ENCODE data around the gene PKHD1.

Gene PKHD1

DNA sequence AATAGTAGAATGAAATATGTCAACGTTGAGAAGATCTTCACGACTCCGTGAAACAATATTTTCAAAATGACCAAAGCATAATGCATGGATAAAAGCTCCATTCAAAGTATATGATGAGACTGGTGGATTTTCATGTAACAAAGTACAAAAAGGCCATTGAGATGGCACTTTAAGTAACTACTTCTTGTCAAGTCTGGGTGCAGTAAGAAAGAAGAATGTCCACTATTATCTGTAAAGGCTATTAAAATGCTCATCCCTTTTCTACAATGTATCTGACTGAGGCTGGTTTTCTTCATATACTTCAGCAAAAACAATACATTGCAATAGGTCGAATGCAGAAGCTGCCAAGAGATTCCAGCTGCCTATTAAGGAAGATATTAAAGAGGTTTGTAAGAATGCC, 457.4 kb downstream of the PKHD1 start:
- in situ Hi-C loops (cut with MboI; ENCODE audit: low sequenced_read_pairs): no loop called here

DNA sequence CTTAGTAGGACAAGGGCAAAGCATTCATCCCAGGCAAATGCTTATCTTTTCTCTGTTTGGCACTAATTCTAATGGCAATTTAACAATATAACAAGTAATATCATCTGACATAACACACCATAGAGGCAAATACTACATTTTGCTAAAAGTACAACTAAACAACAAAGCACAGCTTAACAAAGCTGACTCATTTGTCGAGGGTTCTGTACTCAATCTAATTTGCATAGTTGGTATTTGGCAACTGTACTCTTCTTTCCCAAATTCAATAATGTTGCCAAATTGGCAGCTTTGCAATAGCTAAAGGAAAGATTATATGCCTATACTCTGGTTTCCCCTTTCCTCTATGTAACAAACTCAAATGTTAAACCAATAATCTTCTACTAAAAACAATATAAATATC, 461.0 kb downstream of the PKHD1 start:
- in situ Hi-C loops (cut with MboI; ENCODE audit: low sequenced_read_pairs): no loop called here

GRCh38 chr6:51625566-51625965, 461.8 kb downstream of the PKHD1 start:
- in situ Hi-C loops (cut with MboI; ENCODE audit: low sequenced_read_pairs): no loop called here

DNA sequence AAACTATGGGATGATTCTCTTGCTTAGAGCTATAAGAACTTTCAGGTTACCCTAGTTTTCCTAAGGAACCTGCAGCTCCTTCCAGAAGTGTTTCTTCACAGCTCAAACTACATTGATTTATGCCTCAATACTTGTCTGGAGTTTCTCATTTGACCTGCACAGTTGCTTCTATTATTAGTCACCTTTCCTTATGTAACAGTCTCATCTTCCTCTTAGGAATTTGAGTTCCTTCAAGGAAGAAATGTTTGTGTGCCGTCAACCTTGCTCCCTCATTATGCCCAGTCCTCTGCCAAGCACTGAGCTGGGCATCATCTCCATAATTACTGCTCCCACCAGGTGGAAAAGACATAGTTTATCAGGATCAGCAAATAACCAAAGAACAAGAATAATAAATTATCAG, 466.4 kb downstream of the PKHD1 start:
- in situ Hi-C loops (cut with MboI; ENCODE audit: low sequenced_read_pairs): no loop called here

DNA sequence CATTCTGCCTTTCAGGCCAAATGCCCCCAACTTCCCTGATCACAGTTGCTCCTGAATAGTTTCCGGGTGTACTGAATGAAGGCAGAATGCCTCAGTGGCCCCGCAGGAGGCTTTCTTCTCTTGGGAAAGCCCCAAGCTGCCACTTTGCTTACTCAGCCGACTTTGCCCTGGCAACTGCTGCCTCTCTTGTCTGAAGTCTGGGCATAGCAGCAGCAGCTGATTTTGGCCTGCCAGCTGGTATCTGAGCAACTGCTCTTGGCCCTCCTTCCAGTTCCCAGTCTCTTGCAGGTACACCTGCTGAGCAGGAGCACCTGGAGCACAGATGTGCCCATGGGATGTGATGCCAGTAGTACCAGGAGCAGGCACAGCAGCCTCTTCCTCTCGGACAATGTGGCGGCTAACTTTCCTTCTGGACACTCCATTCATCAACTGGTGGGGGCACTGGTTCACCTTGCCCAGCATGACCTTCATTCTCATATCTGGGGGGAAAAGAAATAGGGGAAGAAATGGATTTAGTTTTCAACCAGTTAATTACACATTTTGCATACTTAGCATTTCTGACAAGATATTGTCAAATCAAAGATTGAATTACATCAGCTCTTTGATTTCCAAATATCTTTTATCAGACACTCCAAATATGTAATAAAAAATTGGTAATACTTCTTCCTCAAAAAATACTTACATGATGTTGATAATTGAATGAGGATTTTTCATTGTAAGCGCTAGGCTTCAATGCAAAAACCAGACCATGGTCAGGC, 468.2 kb downstream of the PKHD1 start:
- in situ Hi-C loops (cut with MboI; ENCODE audit: low sequenced_read_pairs): no loop called here

DNA sequence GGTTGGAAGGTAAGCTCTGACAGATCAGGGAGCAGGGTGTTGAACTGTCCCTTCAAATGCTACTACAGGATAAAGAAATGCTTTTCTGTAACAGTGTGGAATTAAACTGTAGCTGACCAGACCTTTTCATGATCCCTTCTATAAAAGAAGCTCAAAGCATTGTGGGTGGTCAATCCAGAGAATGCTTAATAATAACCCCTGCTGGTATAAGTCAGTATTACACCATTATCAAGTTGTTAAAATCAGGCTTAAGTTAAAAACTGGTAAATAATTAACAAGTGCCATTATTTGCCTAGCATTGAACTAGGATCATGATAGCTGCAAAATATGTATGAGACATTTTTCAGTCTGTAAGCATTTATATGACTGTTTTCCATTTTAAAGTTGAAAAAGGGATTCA, 468.9 kb downstream of the PKHD1 start:
- in situ Hi-C loops (cut with MboI; ENCODE audit: low sequenced_read_pairs): no loop called here

DNA sequence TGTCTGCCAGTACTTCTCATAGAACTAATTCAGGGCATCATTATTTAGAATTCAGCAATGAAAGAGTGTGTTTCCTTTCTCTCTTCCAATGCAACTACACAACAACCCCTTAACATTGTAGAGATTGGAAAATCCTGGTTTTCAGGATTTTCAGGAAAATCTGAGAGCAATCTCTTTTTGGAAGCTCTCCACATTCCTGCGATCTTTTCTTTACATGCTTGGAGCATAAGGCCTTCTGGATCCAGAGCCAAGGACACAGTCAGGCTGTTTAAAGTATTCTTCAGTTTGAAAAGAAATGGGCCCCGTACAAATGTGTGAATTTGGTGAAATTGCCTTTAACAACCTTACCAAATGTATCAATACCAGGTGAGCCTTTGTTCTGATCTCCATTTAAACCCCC, 469.7 kb downstream of the PKHD1 start:
- in situ Hi-C loops (cut with MboI; ENCODE audit: low sequenced_read_pairs): no loop called here

DNA sequence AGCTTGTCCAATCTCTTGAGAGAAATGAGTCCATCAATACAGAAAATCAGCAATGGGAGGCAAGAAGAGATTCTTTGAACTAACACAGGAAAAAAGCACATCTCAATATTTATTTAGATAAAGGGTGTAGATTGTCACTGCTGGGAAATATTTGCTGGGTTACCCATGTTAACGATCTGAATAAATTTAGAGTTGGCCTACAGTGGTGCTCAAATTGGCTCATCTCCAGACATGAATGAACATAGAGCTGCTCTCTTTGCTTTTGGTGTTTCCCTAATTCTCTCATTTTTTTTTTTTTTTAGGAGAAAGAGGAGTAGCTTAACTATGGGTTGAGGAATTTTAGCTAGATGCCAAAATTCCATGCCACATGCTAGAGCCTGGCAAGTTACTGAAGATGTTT, 471.2 kb downstream of the PKHD1 start:
- in situ Hi-C loops (cut with MboI; ENCODE audit: low sequenced_read_pairs): no loop called here

GRCh38 chr6:51614725-51615124, 472.7 kb downstream of the PKHD1 start:
- in situ Hi-C loops (cut with MboI; ENCODE audit: low sequenced_read_pairs): no loop called here

- in situ Hi-C loops (cut with MboI; ENCODE audit: low sequenced_read_pairs): no loop called here
Observed at GRCh38 chr6:51613558-51613957, 473.9 kb downstream of the PKHD1 start.

DNA sequence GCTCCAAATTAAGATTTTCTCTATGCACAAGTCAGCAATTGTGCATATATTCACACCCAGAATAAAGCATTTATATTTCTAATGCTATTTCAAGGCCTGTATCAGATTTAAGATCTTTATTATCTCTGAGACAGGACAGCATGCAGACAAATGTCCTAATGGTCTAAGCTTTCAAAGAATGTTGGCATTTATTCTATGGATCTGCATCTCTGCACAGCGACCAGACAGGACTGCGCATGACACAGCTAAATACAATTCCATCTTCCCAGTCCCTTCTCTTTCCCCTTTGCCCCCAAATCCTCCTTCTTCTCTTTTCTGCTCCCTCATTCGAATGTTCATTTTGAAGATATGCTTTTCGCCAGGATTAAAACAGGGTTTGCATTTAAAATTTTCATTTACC, 478.5 kb downstream of the PKHD1 start:
- in situ Hi-C loops (cut with MboI; ENCODE audit: low sequenced_read_pairs): no loop called here

DNA sequence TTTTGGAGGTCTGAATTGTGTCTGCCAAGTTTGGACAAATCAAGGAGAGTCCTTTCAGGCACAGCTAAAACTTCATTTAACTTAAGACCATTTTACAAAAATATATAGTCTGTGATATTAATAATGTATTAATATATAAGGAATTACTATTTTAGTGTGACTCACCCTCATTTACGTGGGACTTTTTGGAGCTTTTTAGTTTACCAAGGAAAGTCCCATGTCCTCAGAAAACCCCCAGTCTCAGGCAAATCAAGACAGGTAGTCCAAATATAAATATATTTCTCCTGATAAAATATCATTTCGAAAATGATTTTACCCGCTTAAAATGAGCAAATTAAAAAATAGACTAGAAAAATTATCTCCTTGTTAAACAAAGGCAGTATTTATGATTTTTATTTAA, 479.0 kb downstream of the PKHD1 start:
- in situ Hi-C loops (cut with MboI; ENCODE audit: low sequenced_read_pairs): no loop called here

DNA sequence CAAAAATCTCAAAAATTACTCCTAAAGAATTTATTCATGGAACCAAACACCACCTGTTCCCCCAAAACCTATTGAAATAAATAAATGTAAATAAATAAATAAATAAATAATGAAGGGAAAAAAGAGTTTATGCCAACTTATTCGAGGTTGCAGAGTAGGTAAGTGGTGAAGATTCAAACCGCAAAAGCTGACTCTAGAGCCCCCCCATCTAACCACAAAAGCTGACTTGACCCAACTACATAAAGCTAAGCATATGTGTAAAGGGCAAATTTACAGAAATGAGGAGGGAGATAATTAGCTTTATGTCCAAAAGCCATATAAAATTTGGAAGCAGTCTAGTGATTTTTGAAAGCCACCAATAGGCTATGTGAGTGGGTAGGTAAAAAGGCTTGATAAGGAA, 486.9 kb downstream of the PKHD1 start:
- in situ Hi-C loops (cut with MboI; ENCODE audit: low sequenced_read_pairs): no loop called here

DNA sequence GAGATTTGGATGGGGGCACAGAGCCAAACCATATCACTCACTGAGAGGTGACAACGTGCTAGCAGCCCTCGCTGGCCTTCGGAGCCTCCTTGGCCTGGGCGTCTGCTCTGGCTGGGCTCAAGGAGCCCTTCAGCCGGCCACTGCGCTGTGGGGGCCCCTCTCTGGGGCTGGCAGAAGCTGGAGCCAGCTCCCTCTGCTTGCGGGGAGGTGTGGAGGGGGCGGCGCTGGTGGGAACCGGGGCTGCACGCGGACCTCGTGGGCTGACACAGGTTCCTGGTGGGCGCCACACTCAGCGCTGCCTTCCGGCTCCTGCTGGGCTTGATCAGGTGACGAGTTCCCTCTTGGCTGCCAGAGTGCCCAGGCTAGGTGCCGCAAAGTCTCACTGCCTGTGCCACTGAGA, 489.2 kb downstream of the PKHD1 start:
- in situ Hi-C loops (cut with MboI; ENCODE audit: low sequenced_read_pairs): no loop called here

DNA sequence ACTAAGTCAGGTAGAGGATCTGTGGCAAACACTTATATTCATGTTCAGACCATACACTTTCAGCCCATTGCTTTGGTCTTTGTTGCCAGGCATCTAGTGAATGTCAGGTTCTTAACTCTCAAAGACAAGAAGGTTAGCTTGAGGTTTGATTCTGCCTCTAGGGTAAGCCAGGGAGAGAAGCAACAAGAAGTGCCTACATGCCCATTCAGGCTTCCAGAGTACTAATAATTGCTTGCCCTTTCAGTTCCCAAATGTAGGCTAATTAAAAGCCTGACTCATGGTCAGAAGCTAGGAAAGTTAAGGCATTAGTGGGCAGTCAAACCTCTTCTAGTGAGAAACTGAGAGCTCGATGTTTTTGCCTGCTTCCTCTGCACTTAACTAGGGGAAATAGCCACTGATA, 492.4 kb downstream of the PKHD1 start:
- in situ Hi-C loops (cut with MboI; ENCODE audit: low sequenced_read_pairs): no loop called here

- in situ Hi-C loops (cut with MboI; ENCODE audit: low sequenced_read_pairs): no loop called here
Observed at GRCh38 chr6:51585264-51585663, 502.1 kb downstream of the PKHD1 start.

DNA sequence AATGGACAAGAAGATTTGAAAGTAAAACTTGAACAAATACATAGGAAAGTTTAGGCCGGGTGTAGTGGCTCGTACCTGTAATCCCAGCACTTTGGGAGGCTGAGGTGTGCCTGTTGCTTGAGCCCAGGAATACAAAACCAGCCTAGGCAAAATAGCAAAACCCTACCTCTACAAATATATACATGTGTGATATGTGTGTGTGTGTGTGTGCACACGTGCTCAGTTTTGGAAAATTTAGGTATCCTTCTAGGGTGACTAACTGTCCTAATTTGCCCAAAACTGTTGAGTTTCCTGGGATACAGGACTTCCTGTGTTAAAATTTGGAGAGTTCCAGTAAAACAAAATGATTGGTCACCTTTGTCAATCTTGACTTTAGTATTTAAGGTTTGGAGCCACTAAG, 503.2 kb downstream of the PKHD1 start:
- in situ Hi-C loops (cut with MboI; ENCODE audit: low sequenced_read_pairs): no loop called here

- in situ Hi-C loops (cut with MboI; ENCODE audit: low sequenced_read_pairs): no loop called here
Observed at GRCh38 chr6:51578994-51579393, 508.4 kb downstream of the PKHD1 start.

DNA sequence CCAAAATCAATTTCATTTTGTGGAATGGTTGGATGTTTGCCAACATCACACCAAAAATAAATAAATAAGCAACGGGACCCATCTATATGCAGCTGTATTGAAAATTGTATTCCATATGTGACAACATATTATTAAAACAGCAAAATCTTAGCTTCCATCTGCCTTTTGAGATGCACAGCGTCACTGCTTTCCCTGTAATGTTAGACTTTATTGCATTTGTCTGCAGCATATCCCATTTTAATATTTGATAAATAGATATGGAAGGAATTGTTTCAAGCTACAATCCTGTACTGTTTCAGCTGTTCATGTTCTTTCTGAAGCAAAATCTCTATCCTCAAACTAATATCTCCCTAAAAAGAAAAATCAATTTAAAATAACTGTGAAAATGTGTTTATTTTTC, 509.1 kb downstream of the PKHD1 start:
- in situ Hi-C loops (cut with MboI; ENCODE audit: low sequenced_read_pairs): no loop called here

- in situ Hi-C loops (cut with MboI; ENCODE audit: low sequenced_read_pairs): no loop called here
Observed at GRCh38 chr6:51574040-51574439, 513.4 kb downstream of the PKHD1 start.

DNA sequence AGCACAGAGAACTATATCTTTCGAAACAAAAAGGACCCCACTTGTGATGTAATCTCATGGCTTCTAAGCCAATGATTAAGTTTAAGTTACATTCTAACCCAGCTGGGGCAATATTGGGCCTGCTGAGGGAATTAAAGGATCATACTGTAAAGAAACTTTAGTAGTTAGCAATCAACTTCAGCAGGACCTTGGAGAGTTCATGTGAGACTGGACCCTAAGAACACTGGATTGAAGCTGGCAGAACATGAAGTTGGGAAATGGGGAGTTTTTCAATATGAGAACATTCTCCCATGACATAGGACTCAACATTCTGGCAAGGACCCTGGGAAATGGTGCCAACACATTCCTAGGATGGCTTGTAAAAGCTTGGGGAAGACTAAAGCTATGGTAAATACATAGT, 516.2 kb downstream of the PKHD1 start:
- in situ Hi-C loops (cut with MboI; ENCODE audit: low sequenced_read_pairs): no loop called here

DNA sequence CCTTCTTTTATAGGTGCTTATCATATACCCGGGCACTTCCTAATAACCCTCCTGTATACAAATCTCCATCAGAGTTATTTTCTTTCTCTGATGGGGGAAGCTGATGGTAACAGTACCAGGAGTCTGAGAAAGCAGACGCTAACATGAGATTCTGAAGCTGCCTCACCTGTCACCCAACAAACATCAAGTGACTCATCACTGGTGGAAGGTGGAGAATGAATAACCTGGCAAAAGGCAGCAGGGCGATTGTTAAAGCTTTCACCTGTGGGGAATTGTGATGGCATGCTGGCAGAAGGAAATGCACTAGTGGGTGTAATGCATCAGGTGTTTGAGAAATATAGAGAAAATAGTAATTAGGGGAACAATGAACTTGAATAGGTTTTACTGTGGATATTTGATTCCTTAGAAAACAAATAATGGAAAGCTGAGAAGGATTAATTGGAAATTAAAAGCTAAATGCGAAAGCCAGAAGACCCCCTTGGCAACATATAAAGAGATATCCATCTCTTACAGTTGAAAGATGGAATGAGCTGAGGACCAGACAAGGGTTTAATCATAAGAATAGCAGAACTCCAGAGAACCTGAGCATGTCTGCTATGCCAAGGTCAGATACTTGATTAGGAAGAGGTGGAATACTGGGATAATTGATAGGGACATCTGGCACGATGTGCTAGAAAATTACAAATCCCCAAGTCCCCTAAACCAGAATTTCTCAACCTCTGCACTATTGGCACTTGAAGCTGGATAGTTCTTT, 517.1 kb downstream of the PKHD1 start:
- in situ Hi-C loops (cut with MboI; ENCODE audit: low sequenced_read_pairs): no loop called here

DNA sequence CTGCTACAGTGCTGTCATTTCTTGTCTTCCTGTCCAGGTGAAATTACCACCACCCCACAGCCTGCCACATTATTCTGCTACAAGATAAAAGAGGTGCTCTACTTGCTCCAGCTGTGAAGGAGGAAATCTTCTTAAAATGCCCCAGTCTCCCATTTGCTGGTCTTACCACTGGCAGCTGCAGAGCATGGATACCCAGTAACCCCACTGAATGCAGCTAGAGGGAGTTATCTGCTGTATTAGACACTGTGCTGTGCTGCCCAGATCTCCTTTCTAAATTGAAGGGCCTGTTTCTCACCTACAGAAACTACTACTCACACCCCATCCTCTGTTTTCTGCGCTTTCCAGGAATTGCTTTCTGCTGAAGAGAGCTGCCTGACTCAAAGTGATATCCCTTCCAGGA, 517.8 kb downstream of the PKHD1 start:
- in situ Hi-C loops (cut with MboI; ENCODE audit: low sequenced_read_pairs): no loop called here

Measured in hTERT RPE-1 (cell line).